ENCODE data around the gene BPIFB2. TPM values are rescaled to one million over a fixed set of nuclear protein-coding genes. Genes with fewer than 3 reads are reported as not detected.

BPIFB2 gene
- total RNA-seq, 2 experiments from 2014 or later = not detected

GRCh38 chr20:33064572-33065287 lies 57.2 kb downstream of the BPIFB2 start:
- CTCF ChIA-PET = no interaction called here
- H3K9me3 Mint-ChIP-seq = no peaks in the 10 kb centered on the region
- H3K4me1 Mint-ChIP-seq = no peaks in the 10 kb centered on the region
- H3K27me3 Mint-ChIP-seq = no peaks in the 10 kb centered on the region
- POLR2A ChIA-PET = no interaction called here
- no peak for DNase-seq
- no peaks in the 10 kb centered on the region for H3K36me3 Mint-ChIP-seq (ENCODE audit: low read depth)
- H3K27ac Mint-ChIP-seq = no peak overlapping the region
- H3K4me3 Mint-ChIP-seq = no peak overlapping the region

GRCh38 chr20:33065785-33066184 lies 58.3 kb downstream of the BPIFB2 start:
- H3K36me3 Mint-ChIP-seq (ENCODE audit: low read depth) = no peaks in the 10 kb centered on the region
- no peak for DNase-seq
- no peaks in the 10 kb centered on the region for H3K4me1 Mint-ChIP-seq
- CTCF ChIA-PET = no interaction called here
- no peaks in the 10 kb centered on the region for H3K27me3 Mint-ChIP-seq
- POLR2A ChIA-PET = no interaction called here
- H3K27ac Mint-ChIP-seq = no peak overlapping the region
- no peak overlapping the region for H3K4me3 Mint-ChIP-seq
- H3K9me3 Mint-ChIP-seq = no peaks in the 10 kb centered on the region

GRCh38 chr20:33067806-33068205 lies 60.3 kb downstream of the BPIFB2 start:
- no peak for DNase-seq

GRCh38 chr20:33068251-33068939 lies 60.9 kb downstream of the BPIFB2 start:
- DNase-seq = no peak
- H3K27ac Mint-ChIP-seq = no peak overlapping the region
- CTCF ChIA-PET = no interaction called here

More at GRCh38 chr20:33067806-33068205, 60.3 kb downstream of the BPIFB2 start:
- Mint-ChIP-seq H3K4me3 (no peak overlapping the region), H3K27me3 (no peaks in the 10 kb centered on the region), H3K36me3 (ENCODE audit: low read depth) (no peaks in the 10 kb centered on the region), H3K9me3 (no peaks in the 10 kb centered on the region), H3K27ac (no peak overlapping the region), H3K4me1 (no peaks in the 10 kb centered on the region)
- ChIA-PET POLR2A (interaction anchor here (0.9 kb wide), 1 partner anchor 1044 kb away, joined by 3 read pairs; the partner anchor contains the start of gene EIF2S2), CTCF (no interaction called here)

GRCh38 chr20:33069673-33070072 lies 62.2 kb downstream of the BPIFB2 start:
- DNase-seq = no peak
- ChIA-PET CTCF (no interaction called here), POLR2A (no interaction called here)
- H3K4me1 Mint-ChIP-seq = no peaks in the 10 kb centered on the region
- H3K36me3 Mint-ChIP-seq (ENCODE audit: low read depth) = no peaks in the 10 kb centered on the region
- no peaks in the 10 kb centered on the region for H3K9me3 Mint-ChIP-seq
- no peaks in the 10 kb centered on the region for H3K27me3 Mint-ChIP-seq
- no peak overlapping the region for H3K27ac Mint-ChIP-seq
- no peak overlapping the region for H3K4me3 Mint-ChIP-seq

More at GRCh38 chr20:33068251-33068939, 60.9 kb downstream of the BPIFB2 start:
- no peaks in the 10 kb centered on the region for H3K27me3 Mint-ChIP-seq
- no peaks in the 10 kb centered on the region for H3K36me3 Mint-ChIP-seq (ENCODE audit: low read depth)
- POLR2A ChIA-PET = interaction anchor here (0.9 kb wide), 1 partner anchor 1044 kb away, joined by 3 read pairs; the partner anchor contains the start of gene EIF2S2
- H3K4me1 Mint-ChIP-seq = no peaks in the 10 kb centered on the region
- H3K4me3 Mint-ChIP-seq = no peak overlapping the region
- no peaks in the 10 kb centered on the region for H3K9me3 Mint-ChIP-seq

- Mint-ChIP-seq H3K36me3 (ENCODE audit: low read depth) (no peaks in the 10 kb centered on the region), H3K27me3 (no peaks in the 10 kb centered on the region), H3K27ac (no peak overlapping the region), H3K4me1 (no peaks in the 10 kb centered on the region), H3K4me3 (no peak overlapping the region), H3K9me3 (no peaks in the 10 kb centered on the region)
- CTCF ChIA-PET = no interaction called here
- POLR2A ChIA-PET = no interaction called here
- DNase-seq = no peak
Measured at GRCh38 chr20:33070111-33071053, 62.9 kb downstream of the BPIFB2 start.

GRCh38 chr20:33071198-33071597 lies 63.7 kb downstream of the BPIFB2 start:
- H3K27ac Mint-ChIP-seq = no peak overlapping the region
- H3K27me3 Mint-ChIP-seq = no peaks in the 10 kb centered on the region
- no peaks in the 10 kb centered on the region for H3K4me1 Mint-ChIP-seq
- H3K9me3 Mint-ChIP-seq = no peaks in the 10 kb centered on the region
- H3K36me3 Mint-ChIP-seq (ENCODE audit: low read depth) = no peaks in the 10 kb centered on the region
- no peak overlapping the region for H3K4me3 Mint-ChIP-seq
- CTCF ChIA-PET = no interaction called here
- POLR2A ChIA-PET = no interaction called here
- DNase-seq = no peak

- CTCF ChIA-PET = no interaction called here
- no peak for DNase-seq
- H3K27me3 Mint-ChIP-seq = no peaks in the 10 kb centered on the region
Measured at GRCh38 chr20:33072362-33072761, 64.9 kb downstream of the BPIFB2 start.

GRCh38 chr20:33072813-33073212 lies 65.3 kb downstream of the BPIFB2 start:
- no peaks in the 10 kb centered on the region for H3K4me1 Mint-ChIP-seq

More at GRCh38 chr20:33072362-33072761, 64.9 kb downstream of the BPIFB2 start:
- Mint-ChIP-seq H3K9me3 (no peaks in the 10 kb centered on the region), H3K4me1 (no peaks in the 10 kb centered on the region), H3K4me3 (no peak overlapping the region), H3K27ac (no peak overlapping the region), H3K36me3 (ENCODE audit: low read depth) (no peaks in the 10 kb centered on the region)
- POLR2A ChIA-PET = no interaction called here

More at GRCh38 chr20:33072813-33073212, 65.3 kb downstream of the BPIFB2 start:
- CTCF ChIA-PET = no interaction called here
- no peaks in the 10 kb centered on the region for H3K9me3 Mint-ChIP-seq
- H3K36me3 Mint-ChIP-seq (ENCODE audit: low read depth) = no peaks in the 10 kb centered on the region
- H3K27me3 Mint-ChIP-seq = no peaks in the 10 kb centered on the region
- no peak overlapping the region for H3K27ac Mint-ChIP-seq
- no peak for DNase-seq
- POLR2A ChIA-PET = no interaction called here
- no peak overlapping the region for H3K4me3 Mint-ChIP-seq

Other genes starting within 250 kb of the BPIFB2 start
- gene DNMT3B, start 245.3 kb upstream of the BPIFB2 start, total RNA-seq = 1 to 10 TPM; 2.2 to 2.4 TPM
- 100 to 1,000 TPM; 134 to 135 TPM for gene MAPRE1, start 187.8 kb upstream of the BPIFB2 start, total RNA-seq
- under 1 TPM; 0.25 to 0.55 TPM for gene EFCAB8, start 148.8 kb upstream of the BPIFB2 start, total RNA-seq
- gene SUN5, start 3.3 kb upstream of the BPIFB2 start, total RNA-seq = not detected
- gene BPIFB6, start 23.9 kb downstream of the BPIFB2 start, total RNA-seq = not detected
- gene BPIFB3, start 46.2 kb downstream of the BPIFB2 start, total RNA-seq = not detected
- gene BPIFB4, start 71.9 kb downstream of the BPIFB2 start, total RNA-seq = not detected
- not detected for gene BPIFA2, start 160.5 kb downstream of the BPIFB2 start, total RNA-seq
- not detected for gene BPIFA3, start 209.6 kb downstream of the BPIFB2 start, total RNA-seq
- not detected for gene BPIFA1, start 228.3 kb downstream of the BPIFB2 start, total RNA-seq

All from activated CD4-positive, alpha-beta memory T cell treated with anti-CD3 and anti-CD28 coated beads, Interleukin-2, amount 10 ng/mL, durations not matched to agents 7 days and 5 days (primary cell).